ENCODE results near the gene MSTN.

The MSTN gene

DNA sequence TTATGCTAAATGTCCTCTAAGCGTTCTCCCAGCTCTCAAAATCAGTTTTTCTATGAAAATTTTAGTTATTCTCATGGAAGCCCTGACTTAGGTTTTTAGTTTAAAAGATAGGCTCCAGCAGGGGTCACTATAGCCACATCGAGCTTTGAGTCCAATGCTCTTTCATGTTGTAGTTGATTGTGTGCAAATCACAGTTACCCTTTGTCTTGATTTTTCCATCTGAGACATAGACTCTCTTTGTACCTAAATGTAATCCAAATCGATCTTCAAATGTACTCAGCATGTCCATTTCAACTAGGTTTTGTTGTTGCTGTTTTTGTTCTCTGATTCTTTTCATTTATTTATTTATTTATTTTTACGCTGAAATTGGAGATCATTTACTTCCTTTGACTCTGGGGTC, 26.4 kb upstream of the MSTN start:
- ATAC-seq, result peak; percentile 89
- no peak for TF ChIP-seq ZFP30 (CRISPR knock-in tag; IDR thresholded peaks at IDR 0.05)
- TF ChIP-seq ZC3H10 (CRISPR knock-in tag; IDR thresholded peaks at IDR 0.05), result no peak
- TF ChIP-seq CSDC2 (CRISPR knock-in tag; IDR thresholded peaks at IDR 0.05), result no peak
- no peak for TF ChIP-seq ZFP3 (CRISPR knock-in tag; IDR thresholded peaks at IDR 0.05)
- TF ChIP-seq RARB (CRISPR knock-in tag; IDR thresholded peaks at IDR 0.05), result no peak
- TF ChIP-seq ESRRG (CRISPR knock-in tag; IDR thresholded peaks at IDR 0.05), result no peak
- TF ChIP-seq ZNF8 (CRISPR knock-in tag; IDR thresholded peaks at IDR 0.05), result no peak
- no peak for TF ChIP-seq TCF4 (CRISPR knock-in tag; IDR thresholded peaks at IDR 0.05; ENCODE audit: borderline replicate concordance)
- TF ChIP-seq, protein P1, sequence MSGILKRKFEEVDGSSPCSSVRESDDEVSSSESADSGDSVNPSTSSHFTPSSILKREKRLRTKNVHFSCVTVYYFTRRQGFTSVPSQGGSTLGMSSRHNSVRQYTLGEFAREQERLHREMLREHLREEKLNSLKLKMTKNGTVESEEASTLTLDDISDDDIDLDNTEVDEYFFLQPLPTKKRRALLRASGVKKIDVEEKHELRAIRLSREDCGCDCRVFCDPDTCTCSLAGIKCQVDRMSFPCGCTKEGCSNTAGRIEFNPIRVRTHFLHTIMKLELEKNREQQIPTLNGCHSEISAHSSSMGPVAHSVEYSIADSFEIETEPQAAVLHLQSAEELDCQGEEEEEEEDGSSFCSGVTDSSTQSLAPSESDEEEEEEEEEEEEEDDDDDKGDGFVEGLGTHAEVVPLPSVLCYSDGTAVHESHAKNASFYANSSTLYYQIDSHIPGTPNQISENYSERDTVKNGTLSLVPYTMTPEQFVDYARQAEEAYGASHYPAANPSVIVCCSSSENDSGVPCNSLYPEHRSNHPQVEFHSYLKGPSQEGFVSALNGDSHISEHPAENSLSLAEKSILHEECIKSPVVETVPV (CRISPR knock-in tag; IDR thresholded peaks at IDR 0.05), result no peak
- TF ChIP-seq ZNF70 (CRISPR knock-in tag; IDR thresholded peaks at IDR 0.05), result no peak
- no peak for TF ChIP-seq CREB5 (CRISPR knock-in tag; IDR thresholded peaks at IDR 0.05; ENCODE audit: low read depth)
- TF ChIP-seq, protein P2, sequence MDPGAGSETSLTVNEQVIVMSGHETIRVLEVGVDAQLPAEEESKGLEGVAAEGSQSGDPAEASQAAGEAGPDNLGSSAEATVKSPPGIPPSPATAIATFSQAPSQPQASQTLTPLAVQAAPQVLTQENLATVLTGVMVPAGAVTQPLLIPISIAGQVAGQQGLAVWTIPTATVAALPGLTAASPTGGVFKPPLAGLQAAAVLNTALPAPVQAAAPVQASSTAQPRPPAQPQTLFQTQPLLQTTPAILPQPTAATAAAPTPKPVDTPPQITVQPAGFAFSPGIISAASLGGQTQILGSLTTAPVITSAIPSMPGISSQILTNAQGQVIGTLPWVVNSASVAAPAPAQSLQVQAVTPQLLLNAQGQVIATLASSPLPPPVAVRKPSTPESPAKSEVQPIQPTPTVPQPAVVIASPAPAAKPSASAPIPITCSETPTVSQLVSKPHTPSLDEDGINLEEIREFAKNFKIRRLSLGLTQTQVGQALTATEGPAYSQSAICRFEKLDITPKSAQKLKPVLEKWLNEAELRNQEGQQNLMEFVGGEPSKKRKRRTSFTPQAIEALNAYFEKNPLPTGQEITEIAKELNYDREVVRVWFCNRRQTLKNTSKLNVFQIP (CRISPR knock-in tag; IDR thresholded peaks at IDR 0.05; ENCODE audit: borderline replicate concordance, low read depth), result no peak
- TF ChIP-seq ZNF565 (CRISPR knock-in tag; conservative IDR thresholded peaks at IDR 0.05; ENCODE audit: low read depth), result no peak
- TF ChIP-seq BACH2 (CRISPR knock-in tag; IDR thresholded peaks at IDR 0.05; ENCODE audit: borderline replicate concordance), result no peak

DNA sequence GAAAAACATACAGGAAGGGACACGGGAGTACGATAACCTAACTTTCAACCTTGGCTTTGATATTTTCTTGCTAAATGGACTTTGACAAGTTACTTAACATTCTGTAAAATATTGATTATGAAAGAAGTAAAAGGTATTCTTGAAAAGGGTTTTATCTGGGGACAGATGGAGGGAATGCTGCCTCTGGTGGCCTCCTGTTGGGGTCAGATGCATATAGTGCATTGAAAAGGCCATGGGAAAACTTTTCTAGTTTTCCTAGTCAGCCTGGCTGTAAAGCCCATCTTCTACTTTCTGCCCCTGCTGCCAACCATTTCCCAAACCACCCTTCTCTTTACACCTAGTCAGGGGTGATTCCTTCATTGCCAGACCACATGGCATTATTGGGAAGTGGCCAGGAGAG, 22.2 kb upstream of the MSTN start:
- no peak for ATAC-seq
- TF ChIP-seq TSHZ2 (CRISPR knock-in tag; IDR thresholded peaks at IDR 0.05), result no peak
- no peak for TF ChIP-seq PATZ1 (CRISPR knock-in tag; IDR thresholded peaks at IDR 0.05; ENCODE audit: borderline replicate concordance)
- TF ChIP-seq TCF4 (CRISPR knock-in tag; IDR thresholded peaks at IDR 0.05; ENCODE audit: borderline replicate concordance), result no peak
- no peak for TF ChIP-seq CREB5 (CRISPR knock-in tag; IDR thresholded peaks at IDR 0.05; ENCODE audit: low read depth)
- TF ChIP-seq ZNF565 (CRISPR knock-in tag; conservative IDR thresholded peaks at IDR 0.05; ENCODE audit: low read depth), result no peak
- no peak for TF ChIP-seq ZC3H10 (CRISPR knock-in tag; IDR thresholded peaks at IDR 0.05)

- no peak for TF ChIP-seq ZNF565 (CRISPR knock-in tag; conservative IDR thresholded peaks at IDR 0.05; ENCODE audit: low read depth)
- no peak for TF ChIP-seq RARB (CRISPR knock-in tag; IDR thresholded peaks at IDR 0.05)
- TF ChIP-seq ZNF70 (CRISPR knock-in tag; IDR thresholded peaks at IDR 0.05), result no peak
- TF ChIP-seq ZNF8 (CRISPR knock-in tag; IDR thresholded peaks at IDR 0.05), result no peak
- ATAC-seq, result no peak
These were observed 19.6 kb upstream of the MSTN start for GRCh38 chr2:190082118-190082517.

GRCh38 chr2:190080527-190081049, 18.1 kb upstream of the MSTN start:
- ATAC-seq, result no peak
- TF ChIP-seq ZNF8 (CRISPR knock-in tag; IDR thresholded peaks at IDR 0.05) (no peak), ZC3H10 (CRISPR knock-in tag; IDR thresholded peaks at IDR 0.05) (no peak), GLIS3 (CRISPR knock-in tag; IDR thresholded peaks at IDR 0.05) (no peak), ZNF565 (CRISPR knock-in tag; conservative IDR thresholded peaks at IDR 0.05; ENCODE audit: low read depth) (no peak), OSR1 (CRISPR knock-in tag; IDR thresholded peaks at IDR 0.05) (no peak), CREB5 (CRISPR knock-in tag; IDR thresholded peaks at IDR 0.05; ENCODE audit: low read depth) (no peak), ZFP30 (CRISPR knock-in tag; IDR thresholded peaks at IDR 0.05) (no peak), TCF4 (CRISPR knock-in tag; IDR thresholded peaks at IDR 0.05; ENCODE audit: borderline replicate concordance) (no peak), BACH2 (CRISPR knock-in tag; IDR thresholded peaks at IDR 0.05; ENCODE audit: borderline replicate concordance) (no peak), PPARA (CRISPR knock-in tag; IDR thresholded peaks at IDR 0.05; ENCODE audit: borderline replicate concordance) (no peak), RARB (CRISPR knock-in tag; IDR thresholded peaks at IDR 0.05) (no peak), ZNF70 (CRISPR knock-in tag; IDR thresholded peaks at IDR 0.05) (no peak)
- TF ChIP-seq, protein P1 (CRISPR knock-in tag; IDR thresholded peaks at IDR 0.05), result no peak
